Measurements from ENCODE around the gene ZNF619.
A peak's percentile ranks its signal among the peaks of the same experiment; 100 is the strongest.

The ZNF619 gene

GRCh38 chr3:40465456-40465855 lies 11.5 kb upstream of the ZNF619 start:
- DNase-seq: no peak

DNA sequence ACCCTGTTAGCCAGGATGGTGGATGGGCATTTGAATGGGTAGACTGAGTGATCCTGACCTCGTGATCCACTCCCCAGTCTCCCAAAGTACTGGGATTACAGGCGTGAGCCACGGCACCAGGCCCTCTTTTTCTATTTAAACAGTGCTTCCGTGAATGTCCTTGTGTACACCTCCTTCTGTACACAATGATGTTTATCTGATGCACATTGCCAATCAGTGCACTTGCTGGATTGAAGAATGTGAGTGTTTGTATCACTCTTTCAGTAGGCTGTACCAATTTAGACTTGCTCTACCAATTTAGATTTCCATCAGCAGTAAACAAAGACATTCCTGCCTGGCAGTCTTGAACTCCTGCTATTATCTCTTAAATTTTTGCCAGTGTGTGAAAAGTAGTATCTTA lies 8.9 kb upstream of the ZNF619 start:
- DNase-seq: no peak

GRCh38 chr3:40470701-40471100 lies 6.2 kb upstream of the ZNF619 start:
- no peak for DNase-seq

GRCh38 chr3:40477666-40478065 lies 744 bp downstream of the ZNF619 start:
- DNase-seq: no peak

- no peak for DNase-seq
Measured at GRCh38 chr3:40487172-40487571, 10.2 kb downstream of the ZNF619 start.

GRCh38 chr3:40490916-40491315 lies 14.0 kb downstream of the ZNF619 start:
- no peak for DNase-seq

DNA sequence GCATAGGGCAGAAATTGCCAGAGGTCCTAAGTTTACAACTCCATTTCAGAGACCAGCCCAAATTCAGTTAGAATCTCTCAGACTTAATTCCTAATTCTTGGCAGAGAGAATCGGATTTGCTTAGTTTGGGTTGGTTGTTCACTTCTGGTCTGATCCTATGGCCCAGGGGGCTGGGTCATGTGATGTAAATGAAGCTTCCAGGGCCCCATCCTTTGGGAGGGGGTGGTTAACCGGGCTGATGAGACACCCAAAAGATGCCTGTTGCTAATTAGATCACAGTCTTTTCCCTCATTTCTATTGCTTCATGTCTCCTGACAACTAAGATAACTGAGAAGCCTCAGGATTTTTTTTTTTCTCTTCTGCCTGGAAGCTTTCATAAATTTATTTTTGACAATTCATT lies 17.8 kb downstream of the ZNF619 start:
- no peak for DNase-seq

GRCh38 chr3:40497288-40497687 lies 20.4 kb downstream of the ZNF619 start:
- no peak for DNase-seq

- DNase-seq: no peak
Measured at GRCh38 chr3:40499952-40500351, 23.0 kb downstream of the ZNF619 start.

DNA sequence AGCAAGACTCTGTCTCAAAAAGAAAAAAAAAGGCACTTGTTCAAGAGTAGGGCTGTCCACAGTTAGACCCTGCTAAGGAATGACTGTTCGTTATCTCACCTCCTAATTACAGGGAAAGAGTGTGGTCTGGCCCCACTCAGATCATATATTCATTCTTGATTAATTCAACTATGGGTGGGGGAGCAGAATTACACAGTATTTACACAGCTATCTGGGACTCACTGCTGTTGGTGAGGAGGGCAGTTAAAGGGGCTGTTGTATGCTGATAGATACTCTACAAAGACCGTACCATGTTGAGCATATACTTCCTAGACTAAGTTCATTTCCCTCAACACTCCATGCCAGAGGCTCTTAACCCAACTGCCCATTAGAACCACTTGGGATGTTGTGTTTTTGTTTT lies 25.1 kb downstream of the ZNF619 start:
- DNase-seq: no peak

DNA sequence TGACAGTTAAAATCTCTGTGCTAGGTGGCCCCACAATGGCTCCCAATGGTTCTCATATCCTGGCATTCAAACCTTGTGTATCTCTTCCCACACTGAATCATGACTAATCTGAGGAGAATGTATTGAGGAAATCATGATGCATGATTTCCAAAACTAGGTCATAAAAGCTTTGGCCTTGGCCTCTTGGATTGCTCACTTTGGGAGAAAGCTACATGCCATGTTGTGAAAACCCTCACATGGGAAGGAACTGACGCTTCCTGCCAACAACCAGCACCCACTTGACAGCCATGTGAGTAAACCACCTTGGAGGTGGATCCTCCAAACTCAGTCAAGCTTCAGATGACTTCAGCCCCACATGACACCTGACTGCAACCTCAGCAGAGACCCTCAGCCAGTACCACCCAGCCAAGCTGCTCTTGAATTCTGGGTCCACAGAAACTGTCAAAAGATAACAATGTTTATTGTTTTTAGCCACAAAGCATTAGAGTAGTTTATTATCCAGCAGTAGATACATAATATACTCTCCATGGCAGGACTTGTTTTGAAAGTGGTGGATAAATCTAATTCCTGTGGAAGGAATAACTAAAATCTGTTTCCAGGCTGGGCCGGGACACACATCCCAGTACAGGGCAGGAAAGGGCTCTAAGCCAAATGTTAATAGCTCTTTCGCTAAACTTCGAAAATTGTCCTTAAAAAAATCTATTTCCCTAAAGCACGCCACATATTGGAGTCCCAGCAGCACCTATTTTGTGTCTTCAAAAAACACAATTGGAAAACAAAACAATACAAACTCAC lies 27.9 kb downstream of the ZNF619 start:
- DNase-seq: no peak

- DNase-seq: peak; percentile 89
Measured at GRCh38 chr3:40505599-40506462, 28.9 kb downstream of the ZNF619 start, which contains the start of gene ZNF620. Gene ZNF620 (plus strand): TSS chr3:40506039. CDS start chr3:40506353, 314 bp downstream.

DNA sequence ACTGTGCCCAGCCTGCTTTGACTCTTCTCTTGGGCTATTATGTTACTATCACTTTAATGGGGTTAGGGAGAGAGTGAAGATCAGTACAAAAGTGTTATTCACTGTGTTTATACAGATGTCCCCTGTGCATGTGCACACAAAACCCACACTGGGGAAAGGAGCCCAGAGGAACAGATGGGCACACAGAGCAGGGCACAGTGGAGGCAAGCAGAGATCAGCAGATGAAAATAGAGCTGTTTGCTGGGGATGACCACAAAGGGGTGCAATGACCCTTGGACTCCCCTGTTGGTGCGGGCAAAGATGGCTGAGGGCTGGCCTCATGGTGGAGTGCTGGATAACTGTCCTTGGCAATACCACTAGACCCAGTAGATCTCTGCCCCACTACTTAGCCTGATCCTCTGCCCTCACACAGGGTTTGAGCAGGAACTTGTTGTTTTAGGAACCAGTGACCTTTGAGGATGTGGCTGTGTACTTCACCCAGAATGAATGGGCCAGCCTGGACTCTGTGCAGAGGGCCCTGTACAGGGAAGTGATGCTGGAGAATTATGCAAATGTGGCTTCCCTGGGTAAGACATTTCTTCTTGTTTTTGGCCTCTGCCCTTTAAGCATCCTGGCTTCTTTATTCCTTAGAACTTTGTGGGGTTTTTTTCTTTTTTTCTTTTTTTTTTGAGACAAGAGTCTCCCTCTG lies 34.3 kb downstream of the ZNF619 start:
- no peak for DNase-seq

DNA sequence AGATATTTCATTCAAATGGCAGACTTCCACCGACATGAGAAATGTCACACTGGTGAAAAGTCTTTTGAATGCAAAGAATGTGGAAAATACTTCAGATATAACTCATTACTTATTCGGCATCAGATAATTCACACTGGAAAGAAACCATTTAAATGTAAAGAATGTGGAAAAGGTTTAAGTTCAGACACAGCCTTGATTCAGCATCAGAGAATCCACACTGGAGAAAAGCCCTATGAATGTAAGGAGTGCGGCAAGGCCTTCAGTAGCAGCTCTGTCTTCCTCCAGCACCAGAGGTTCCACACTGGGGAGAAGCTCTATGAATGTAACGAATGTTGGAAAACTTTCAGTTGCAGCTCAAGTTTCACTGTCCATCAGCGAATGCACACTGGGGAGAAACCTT lies 39.3 kb downstream of the ZNF619 start:
- no peak for DNase-seq

DNA sequence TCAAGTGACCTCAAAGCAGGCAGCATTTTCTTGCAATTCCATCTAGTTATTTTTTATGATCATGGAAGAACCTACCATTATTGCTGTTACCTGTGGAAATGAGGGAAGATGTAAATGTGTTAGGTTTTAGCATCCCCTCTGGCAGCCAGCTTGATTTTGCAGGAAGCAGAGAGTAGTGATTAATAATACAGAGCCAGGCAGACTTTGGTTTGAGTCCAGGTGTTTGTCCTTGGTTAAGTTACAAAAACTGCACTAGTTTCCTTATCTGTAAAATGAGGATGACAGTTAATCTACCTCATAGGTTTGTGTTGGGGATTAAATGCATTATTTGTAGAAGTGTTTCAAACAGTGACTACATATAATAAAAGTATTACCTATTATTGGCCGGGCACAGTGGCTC lies 41.1 kb downstream of the ZNF619 start:
- DNase-seq: no peak

GRCh38 chr3:40518848-40519247 lies 41.9 kb downstream of the ZNF619 start:
- no peak for DNase-seq

GRCh38 chr3:40521254-40521653 lies 44.3 kb downstream of the ZNF619 start:
- DNase-seq: no peak

GRCh38 chr3:40523781-40524180 lies 46.9 kb downstream of the ZNF619 start:
- DNase-seq: no peak

DNA sequence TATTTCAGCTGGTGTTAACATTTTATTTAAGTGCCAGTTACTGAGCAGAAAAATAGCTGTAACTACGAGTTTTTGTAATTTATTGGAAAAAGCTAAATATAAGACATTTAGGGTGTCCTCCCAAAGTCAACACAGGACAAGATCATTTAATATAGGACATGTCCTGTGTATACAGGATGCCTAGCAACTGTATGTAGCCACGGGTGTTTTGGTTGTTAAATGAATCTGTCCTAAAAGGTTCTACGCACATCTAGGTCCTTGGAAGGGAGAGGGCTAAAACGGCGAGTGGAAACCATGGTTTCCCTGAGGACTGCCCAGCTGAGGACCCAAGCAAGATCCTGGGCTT lies 47.3 kb downstream of the ZNF619 start:
- no peak for DNase-seq

DNA sequence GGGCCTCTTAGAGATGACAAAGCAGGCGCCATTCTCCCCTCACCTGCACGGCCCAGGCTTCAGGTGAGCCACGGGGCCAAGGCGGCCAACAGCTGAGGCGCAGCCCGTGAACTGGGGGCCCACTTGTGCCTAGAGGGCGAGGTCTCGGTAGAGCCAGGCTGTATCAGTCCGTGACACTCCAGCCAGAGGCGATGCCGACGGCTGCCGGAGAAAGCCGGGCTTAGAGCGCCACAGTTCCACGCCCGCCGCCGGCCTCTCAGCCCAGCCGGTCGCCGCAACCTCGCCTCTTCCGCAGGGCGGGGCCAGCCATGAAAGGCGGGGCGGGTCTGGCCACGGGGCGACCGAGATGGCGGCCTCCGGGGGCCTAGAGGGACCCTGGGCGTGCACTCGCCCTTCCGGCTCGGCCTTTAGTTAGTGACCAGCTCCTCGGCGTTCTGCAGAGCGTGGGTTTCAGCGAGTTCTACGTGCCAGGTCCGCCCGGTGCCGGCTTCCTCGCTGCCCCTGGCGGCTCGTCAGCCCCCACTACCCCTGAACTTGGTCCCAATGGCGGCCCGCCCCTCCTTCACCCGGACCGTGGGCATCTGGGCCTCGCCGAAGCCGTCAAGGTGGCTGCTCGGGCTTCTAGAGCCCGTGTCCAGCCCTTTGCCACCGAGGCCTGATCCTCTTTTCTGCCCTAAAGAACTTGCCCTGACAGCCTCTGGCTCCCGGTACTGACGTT lies 47.8 kb downstream of the ZNF619 start, which contains the start of gene ZNF621:
ZNF621 (plus strand) TSS at position 393 of the 718 bp plus-strand sequence. CDS start 881 bp downstream, outside the sequence.
- peak; percentile 80 for DNase-seq

GRCh38 chr3:40528426-40528825 lies 51.5 kb downstream of the ZNF619 start:
- DNase-seq: no peak

GRCh38 chr3:40532252-40532651 lies 55.3 kb downstream of the ZNF619 start:
- no peak for DNase-seq

GRCh38 chr3:40534283-40534682 lies 57.4 kb downstream of the ZNF619 start:
- DNase-seq: no peak
